ENCODE measurements around the gene FETUB.
A peak's percentile ranks its signal among the peaks of the same experiment; 100 is the strongest.

DNA sequence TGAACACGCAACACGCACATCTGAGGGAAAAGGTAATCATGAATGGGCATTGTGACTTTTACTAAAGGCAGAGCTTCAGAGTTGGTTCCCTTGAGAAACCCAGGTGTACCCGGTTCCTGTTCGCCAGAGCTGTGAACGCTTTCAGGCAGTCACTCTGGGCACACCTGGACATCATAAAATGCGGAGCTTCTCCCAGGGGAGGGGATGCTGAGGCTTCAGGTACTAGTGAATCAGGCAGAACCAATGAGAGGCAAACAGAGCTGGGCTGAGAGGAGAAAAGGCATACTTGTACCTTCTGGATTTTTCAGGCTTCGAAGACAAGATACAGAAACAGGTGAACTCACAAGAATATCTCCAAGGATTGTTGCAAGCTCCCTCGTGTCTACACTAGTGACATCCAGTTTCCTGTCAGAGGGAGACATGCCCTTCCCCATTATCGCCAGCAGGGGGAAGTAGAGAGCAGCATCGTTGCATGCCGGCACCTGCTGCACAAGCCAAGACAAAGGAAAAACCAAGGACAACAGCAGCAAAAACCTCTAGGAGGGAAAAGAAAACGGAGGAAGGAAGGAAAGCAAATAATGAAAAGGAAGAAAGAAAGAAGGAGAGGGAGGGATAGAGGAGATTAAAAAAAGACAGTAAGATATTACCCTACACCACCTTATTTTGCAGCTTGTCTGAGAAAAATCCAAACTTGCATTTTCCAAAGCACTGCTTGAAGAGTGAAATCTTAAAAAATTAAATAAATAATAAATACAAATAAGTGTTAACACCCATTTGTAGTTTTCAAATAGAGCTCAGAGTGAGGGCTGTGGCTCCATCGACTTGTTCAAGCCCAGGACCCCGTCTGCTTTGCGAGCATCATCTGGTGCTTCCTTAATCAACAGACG is 25.4 kb upstream of the FETUB start:
- TF ChIP-seq, protein P1, sequence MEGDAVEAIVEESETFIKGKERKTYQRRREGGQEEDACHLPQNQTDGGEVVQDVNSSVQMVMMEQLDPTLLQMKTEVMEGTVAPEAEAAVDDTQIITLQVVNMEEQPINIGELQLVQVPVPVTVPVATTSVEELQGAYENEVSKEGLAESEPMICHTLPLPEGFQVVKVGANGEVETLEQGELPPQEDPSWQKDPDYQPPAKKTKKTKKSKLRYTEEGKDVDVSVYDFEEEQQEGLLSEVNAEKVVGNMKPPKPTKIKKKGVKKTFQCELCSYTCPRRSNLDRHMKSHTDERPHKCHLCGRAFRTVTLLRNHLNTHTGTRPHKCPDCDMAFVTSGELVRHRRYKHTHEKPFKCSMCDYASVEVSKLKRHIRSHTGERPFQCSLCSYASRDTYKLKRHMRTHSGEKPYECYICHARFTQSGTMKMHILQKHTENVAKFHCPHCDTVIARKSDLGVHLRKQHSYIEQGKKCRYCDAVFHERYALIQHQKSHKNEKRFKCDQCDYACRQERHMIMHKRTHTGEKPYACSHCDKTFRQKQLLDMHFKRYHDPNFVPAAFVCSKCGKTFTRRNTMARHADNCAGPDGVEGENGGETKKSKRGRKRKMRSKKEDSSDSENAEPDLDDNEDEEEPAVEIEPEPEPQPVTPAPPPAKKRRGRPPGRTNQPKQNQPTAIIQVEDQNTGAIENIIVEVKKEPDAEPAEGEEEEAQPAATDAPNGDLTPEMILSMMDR (IDR thresholded peaks at IDR 0.05; ENCODE audit: borderline replicate concordance, extremely low read depth, low read length, poor library complexity, severe bottlenecking): peak; percentile 98
- TF ChIP-seq EZH2 (IDR thresholded peaks at IDR 0.05; ENCODE audit: borderline replicate concordance, low read depth, low read length, severe bottlenecking): peak; percentile 59

All from DND-41 (cell line).